Measurements from ENCODE around the gene PTPRF. TPM values are rescaled to one million over a fixed set of nuclear protein-coding genes. Genes with fewer than 3 reads are reported as not detected.

The PTPRF gene
- 58.4 and 90.2 TPM in 2 replicates for total RNA-seq

GRCh38 chr1:43530483-43531106 is at the start of gene PTPRF:
PTPRF (plus strand) TSS chr1:43530883; CDS start chr1:43545076, 14,193 bp downstream.

Other genes starting within 250 kb of the PTPRF start
- 0.11 TPM in 1 of 2 replicates, not detected in the other for gene C1orf210, start 245.3 kb upstream of the PTPRF start, total RNA-seq
- gene TIE1, start 229.9 kb upstream of the PTPRF start, total RNA-seq: 67.9 and 127 TPM in 2 replicates
- not detected in 2 replicates for gene MPL, start 193.1 kb upstream of the PTPRF start, total RNA-seq
- 37.7 and 171 TPM in 2 replicates for gene CDC20, start 171.9 kb upstream of the PTPRF start, total RNA-seq
- 49.9 and 51.4 TPM in 2 replicates for gene ELOVL1, start 162.9 kb upstream of the PTPRF start, total RNA-seq
- gene MED8, start 141.1 kb upstream of the PTPRF start, total RNA-seq: 75.9 and 83.1 TPM in 2 replicates
- gene SZT2, start 141.0 kb upstream of the PTPRF start, total RNA-seq: 33.3 and 34.7 TPM in 2 replicates
- 33.6 and 46.8 TPM in 2 replicates for gene HYI, start 77.0 kb upstream of the PTPRF start, total RNA-seq
- gene KDM4A, start 119.3 kb downstream of the PTPRF start, total RNA-seq: 48.9 and 66.7 TPM in 2 replicates
- gene ST3GAL3, start 176.7 kb downstream of the PTPRF start, total RNA-seq: 23.0 and 24.5 TPM in 2 replicates

Measured in uterine smooth muscle cell (primary cell).